Ammon's horn (tissue), 1 donor: ENCODE data around the gene STARD8.
A peak's percentile ranks its signal among the peaks of the same experiment; 100 is the strongest.
"Not testable (repeated sequence)": the region's sequence is repeated elsewhere in the genome, so short reads cannot be mapped to it uniquely, and the experiment has no call there.

Experiments
- DNase-seq: peaks from one replicate; pipeline ENCODE4 v3.0.0-alpha.2; 2016; ENCODE audit warnings: low spot score

STARD8 gene

DNA sequence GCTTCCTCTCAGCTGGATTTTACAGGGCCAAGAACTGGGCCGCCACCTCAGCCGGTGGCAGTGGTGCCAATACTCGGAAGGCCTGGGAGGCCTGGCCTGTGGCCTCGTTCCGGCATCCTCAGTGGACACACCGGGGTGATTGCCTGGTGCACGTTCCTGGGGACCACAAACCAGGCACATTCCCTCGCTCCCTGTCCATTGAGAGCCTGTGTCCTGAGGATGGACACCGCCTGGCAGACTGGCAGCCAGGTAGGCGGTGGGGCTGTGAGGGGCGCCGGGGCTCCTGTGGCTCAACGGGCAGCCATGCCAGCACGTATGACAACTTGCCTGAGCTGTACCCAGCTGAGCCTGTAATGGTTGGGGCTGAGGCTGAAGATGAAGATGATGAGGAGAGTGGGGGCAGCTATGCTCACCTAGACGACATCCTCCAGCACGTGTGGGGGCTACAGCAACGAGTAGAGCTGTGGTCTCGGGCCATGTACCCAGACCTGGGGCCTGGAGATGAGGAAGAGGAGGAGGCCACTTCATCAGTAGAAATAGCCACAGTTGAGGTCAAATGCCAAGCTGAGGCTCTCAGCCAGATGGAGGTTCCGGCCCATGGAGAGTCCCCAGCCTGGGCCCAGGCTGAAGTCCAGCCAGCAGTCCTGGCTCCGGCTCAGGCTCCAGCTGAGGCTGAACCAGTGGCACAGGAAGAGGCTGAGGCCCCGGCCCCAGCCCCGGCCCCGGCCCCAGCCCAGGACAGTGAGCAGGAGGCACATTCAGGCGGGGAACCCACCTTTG, 70.4 kb downstream of the STARD8 start:
- DNase-seq = no peak

DNA sequence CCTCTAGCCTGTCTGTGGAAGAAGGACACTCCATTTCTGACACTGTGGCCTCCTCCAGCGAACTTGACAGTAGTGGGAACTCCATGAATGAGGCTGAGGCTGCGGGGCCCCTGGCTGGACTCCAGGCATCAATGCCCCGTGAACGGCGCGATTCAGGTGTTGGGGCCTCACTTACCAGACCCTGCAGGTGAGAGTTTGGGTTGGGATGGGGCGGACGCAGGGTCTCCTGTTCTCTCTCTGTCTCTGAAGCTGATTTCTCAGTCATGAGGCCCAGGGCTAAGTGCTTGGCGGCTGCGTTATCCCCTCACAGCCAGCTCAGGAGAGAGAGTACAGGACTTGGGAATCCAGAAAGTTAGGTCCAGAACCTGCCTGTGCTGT, 71.0 kb downstream of the STARD8 start:
- no peak for DNase-seq

DNA sequence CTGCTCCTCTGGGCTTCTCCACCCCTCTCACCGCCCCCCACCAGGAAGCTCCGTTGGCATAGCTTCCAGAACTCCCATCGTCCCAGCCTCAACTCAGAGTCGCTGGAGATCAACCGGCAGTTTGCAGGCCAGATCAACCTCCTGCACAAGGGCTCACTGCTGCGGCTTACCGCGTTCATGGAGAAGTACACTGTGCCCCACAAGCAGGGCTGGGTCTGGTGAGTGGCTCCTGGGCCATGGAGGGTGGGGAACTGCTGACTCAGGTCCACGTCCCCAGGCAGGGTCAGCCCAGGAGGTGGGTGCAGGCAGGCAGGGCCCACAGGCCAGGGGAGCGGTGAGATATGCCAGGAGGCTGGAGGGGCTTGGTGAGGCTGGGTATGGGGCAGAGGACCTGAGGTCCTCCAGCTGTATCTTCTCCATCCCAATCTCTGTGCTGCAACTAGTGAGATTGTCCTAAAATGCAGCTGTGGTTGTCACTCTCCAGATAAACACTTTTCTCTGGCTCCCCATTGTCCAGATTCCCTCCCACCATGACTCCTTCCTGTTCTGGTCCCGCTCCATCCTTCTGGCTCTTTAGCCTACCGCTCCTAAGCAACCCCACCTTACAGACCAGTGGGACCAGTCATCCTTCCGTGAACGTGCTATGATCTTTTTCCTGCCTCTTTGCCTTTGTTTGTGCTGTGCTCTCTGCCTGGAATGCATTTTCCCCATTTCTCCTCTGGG, 71.9 kb downstream of the STARD8 start:
- no peak for DNase-seq

DNA sequence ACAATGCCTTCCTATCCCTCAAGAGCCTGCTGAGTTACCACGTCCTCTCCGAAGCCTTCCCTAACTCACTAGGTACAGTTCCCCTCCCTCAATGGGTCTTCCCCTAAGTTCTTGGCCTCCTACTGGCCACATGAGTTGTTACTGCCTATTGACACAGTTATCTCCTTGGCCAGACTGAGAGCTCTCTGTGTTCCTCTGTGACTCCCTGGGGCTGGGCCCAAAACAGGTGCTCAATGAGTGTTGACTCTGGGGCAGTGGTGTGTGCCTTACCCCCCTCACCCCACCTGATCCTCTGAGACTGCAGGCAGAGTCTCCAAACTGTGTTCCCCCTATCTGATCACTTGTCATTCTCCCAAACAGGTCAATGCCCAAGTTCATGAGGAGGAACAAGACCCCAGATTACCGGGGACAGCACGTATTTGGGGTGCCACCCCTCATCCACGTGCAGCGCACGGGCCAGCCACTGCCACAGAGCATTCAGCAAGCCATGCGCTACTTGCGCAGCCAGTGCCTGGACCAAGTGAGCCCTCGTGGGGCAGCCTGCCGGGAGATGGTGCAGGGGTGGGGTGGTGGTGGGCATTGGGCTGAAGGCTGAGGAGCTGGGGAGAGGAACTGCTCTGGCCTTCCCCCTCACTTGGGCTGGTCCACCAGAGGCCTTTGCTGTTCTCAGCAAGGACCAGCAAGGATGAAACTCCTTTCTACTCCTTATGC, 72.6 kb downstream of the STARD8 start:
- DNase-seq = no peak

DNA sequence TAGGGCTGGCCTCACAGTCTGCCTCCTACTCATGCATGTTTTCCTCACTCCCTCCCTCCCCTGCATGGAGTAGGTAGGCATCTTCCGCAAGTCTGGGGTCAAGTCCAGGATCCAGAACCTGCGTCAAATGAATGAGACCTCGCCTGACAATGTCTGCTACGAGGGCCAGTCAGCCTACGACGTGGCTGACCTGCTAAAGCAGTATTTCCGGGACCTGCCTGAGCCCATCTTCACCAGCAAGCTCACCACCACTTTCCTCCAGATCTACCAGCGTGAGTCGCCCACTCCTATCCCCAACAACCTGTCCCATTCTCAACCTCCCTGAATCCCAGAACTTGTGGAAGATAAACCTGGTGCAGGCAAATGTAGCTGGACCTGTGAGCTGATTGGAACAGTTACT, 73.4 kb downstream of the STARD8 start:
- no peak for DNase-seq

DNA sequence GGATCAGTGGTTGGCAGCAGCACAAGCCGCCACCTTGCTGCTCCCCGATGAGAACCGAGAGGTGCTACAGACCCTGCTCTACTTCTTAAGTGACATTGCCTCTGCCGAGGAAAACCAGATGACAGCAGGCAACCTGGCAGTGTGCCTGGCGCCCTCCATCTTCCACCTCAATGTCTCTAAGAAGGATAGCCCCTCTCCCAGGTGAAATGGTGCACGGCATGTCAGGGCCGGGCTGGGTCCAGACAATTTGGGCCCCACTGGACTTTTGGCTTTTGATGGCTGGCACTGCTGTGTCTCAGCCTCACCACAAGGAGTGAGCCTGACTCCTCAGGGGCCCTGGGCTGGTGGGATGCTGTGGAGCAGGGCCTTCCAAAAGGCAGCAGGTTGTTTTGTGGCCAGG, 74.1 kb downstream of the STARD8 start:
- no peak for DNase-seq

DNA sequence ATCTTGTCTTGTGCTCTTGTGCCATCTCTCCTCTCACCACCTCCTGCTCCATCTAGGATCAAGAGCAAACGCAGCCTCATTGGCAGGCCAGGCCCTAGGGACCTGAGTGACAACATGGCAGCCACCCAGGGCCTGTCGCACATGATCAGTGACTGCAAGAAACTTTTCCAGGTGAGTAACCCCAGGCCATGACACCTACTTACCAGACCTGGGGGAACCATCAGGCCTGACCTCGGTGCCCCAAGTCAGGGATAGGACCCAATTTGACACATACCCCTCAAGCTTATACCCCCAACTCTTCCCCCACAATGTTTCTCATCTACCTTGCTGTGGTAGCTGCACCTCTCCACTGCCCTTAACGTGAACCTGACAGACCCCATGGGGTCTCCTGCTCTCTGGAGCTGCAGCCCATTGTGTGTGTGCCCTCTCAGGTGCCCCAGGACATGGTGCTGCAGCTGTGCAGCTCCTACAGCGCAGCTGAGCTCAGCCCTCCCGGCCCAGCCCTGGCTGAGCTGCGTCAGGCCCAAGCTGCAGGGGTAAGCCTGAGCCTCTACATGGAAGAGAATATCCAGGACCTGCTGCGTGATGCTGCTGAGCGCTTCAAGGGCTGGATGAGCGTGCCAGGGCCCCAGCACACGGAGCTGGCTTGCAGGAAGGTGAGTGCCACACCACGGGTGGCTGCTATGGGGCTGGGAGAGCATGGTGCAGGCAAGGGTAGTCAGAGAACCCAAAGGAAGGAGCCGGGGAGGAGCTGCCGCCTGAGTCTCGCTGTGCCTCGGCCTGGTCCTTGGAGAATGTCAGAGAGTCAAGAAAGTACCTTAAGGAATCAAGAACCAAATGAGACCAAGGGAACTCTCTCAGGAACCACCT, 74.8 kb downstream of the STARD8 start:
- DNase-seq = no peak

DNA sequence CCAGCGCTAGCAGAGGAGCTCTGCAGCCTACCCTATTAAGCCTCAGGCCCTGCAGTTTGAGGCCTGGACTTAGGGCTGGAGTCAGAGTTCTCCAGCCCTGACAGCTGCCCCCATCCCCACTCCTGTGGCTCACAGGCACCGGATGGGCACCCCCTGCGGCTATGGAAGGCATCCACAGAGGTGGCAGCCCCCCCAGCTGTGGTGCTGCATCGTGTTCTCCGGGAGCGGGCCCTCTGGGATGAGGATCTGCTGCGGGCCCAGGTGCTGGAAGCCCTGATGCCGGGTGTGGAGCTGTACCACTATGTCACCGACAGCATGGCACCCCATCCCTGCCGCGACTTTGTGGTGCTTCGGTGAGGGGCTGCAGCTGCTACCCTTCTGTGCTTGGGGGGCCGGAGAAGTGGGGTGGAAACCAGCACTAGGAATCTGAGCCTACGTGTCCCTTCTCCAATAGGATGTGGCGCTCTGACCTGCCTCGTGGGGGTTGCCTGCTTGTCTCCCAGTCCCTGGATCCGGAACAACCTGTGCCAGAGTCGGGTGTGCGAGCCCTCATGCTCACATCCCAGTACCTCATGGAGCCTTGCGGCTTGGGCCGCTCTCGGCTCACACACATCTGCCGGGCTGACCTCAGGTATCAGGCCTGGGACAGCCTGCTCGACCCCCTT, 76.2 kb downstream of the STARD8 start:
- no peak for DNase-seq

DNA sequence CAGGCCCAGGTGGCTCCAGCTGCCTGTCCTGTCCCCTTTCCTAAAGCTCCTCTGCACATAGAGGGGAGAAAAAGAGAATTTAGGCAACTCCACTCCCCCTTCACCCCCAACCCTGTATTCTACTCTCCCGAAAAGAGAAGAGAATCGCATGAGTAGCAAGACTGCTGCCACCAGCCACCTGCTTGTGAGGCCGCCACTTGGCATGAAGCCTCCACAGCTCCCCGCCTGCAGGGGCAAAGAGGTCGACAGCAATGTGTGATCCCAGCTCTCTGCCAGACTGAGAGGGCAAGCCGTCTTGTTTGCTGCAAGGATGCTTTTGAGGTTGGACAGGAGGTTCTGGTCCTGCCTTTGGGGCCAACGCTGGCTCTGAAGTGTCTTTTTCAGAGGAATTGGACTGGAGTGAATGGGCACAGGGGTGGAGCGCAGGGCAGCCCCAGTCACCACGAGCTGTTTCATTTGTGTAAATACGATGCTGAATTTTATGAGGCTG, 77.1 kb downstream of the STARD8 start:
- no peak for DNase-seq

DNA sequence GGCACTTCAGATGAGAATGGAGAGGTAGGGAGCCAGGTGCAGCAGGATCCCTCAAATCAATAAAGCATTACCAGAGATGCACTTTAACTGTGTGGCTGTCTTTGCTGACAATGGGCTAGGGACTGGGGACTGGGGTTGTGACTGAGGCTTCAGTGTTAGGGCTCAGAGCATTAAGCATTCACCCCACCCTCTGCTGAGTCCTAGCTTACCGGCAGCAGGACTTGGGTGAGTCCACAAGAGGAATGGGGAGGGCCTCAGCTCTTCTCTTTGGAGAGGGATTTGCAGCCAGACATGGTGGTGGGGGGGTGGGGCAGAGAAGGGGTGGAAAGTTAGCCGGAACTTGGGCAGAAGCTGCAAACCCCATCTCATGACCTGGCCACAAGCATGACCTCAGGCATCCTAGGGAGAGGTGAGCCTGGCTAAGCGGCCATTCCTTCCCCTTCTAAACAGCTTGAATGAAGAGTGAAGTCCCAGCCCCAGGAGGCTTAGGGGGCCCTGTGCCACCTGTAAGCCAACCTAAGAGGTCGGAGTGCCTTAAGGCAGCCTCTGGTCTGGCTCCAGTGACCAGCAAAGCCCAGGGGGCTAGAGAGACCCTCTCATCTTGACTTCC, 78.4 kb downstream of the STARD8 start:
- DNase-seq = no peak

DNA sequence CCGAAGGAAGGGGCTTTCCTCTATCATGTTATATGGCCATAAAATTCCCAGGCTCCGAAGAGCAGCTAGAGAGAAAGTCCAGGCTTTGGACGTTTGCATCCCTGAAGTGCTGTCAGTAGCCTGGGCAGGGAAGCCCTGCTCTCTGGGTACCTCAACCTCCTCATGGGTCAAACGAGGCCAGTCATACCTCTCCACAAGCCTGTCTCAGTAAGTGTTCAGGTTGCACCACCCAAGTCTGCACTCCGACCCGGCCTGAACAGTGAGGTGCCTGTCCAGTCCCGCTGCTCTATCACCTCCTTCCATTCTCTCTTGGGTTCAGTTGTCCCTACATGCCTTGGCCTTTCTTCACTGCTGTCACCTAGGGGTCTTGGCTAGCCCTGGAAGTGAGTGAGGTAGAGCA, 78.9 kb downstream of the STARD8 start:
- no peak for DNase-seq

DNA sequence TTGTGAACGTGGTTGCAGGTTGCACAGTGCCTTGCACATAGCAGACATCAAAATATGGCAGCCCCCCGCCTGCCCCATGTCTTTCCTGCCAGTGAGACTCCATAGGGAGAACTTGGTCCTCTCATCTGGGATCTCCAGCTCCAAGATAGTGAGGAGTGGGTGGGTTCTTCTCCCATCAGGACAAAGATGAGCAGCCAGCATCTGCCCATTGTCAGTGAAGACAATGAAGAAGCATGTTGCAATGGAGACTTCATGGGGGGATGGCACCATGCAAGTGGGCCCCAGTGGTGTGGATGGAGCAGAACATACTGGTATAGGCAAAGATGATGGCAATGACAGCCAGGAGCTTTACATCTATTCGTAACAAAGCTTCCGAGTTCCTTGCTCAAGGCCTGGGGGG, 80.2 kb downstream of the STARD8 start:
- no peak for DNase-seq

DNA sequence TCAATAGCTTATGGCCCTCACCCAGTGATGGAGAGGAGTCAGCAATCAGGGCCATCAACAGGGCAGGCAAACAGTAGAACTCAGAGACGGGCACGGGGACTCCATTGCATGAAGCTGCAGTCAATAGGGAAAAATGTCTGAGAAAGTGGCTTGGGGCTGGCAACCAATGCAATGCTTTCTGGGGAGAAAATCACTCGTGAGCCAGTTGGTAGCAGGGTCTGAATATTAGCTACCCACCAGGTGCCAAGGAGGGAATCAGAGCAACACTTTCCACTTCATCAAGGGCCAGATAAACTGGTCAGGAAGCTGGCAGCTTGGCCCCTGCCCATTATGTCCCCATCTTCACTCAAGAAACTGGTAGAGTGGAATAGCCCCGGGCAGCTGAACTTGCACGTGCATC, 80.7 kb downstream of the STARD8 start:
- no peak for DNase-seq

DNA sequence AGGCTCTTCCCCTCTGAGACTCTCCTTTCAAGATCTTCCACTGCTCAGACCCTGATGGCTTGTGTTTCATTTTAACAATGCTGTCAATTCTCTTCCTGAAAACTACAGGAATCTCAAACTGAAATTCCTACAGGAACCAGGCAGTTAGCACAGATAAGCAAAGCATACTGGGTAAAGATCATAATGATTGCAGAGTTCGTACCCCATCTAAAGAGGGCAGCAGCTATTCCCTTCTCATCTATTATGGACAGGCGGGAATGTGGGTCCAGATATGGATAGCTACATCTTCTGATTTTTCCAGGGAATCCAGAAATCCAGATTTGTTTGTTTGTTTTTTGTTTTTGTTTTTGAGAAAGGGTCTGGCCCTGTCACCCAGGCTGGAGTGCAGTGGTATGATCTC, 83.8 kb downstream of the STARD8 start:
- no peak for DNase-seq

DNA sequence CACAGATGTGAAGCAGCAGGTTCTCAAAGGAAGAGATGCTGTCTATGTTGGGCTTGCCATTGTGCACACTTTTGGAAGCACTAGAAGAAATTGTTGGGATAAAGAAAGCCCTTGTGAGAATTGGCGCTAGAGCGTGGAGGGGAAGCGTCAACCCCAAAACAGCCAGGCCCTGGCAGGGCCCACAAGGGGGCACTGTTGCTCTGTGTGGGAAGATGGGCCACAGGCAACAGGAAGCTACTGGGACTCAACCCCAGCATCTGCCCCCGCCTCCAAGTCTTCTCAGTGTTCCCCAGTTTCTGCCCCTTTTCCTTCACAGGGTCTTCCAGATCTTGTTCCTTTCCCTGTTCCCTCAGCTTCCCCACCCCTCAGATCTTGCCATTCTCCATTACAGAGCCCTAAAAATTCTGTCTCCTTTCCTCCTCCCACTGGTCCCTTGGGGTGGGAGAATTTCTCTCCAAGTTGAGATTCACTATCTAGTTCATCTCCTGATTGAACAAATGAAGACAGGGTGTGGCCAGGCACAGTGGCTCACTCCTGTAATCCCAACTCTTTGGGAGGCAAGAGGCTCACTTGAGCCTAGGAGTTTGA, 85.5 kb downstream of the STARD8 start:
- DNase-seq = peak; percentile 29

DNA sequence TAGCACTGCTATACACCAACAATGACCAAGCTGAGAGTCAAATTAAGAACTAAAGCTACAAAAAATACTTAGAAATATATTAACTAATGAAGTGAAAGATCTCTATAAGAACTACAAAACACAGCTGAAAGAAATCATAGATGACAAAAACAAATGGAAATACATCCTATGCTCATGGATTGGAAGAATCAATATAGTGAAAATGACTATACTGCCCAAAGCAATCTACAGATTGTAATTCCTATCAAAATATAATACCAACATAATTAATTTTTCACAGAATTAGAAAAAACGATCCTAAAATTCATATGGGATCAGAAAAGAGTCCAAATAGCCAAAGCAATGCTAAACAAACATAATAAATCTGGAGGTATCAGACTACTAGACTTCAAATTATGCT, 87.8 kb downstream of the STARD8 start:
- DNase-seq = no peak

DNA sequence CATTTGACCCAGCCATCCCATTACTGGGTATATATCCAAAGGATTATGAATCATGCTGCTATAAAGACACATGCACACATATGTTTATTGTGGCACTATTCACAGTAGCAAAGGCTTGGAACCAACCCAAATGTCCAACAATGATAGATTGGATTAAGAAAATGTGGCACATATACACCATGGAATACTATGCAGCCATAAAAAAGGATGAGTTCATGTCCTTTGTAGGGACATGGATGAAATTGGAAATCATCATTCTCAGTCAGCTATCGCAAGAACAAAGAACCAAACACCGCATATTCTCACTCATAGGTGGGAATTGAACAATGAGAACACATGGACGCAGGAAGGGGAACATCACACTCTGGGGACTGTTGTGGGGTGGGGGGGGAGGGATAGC, 94.4 kb downstream of the STARD8 start:
- DNase-seq = not testable (repeated sequence)

DNA sequence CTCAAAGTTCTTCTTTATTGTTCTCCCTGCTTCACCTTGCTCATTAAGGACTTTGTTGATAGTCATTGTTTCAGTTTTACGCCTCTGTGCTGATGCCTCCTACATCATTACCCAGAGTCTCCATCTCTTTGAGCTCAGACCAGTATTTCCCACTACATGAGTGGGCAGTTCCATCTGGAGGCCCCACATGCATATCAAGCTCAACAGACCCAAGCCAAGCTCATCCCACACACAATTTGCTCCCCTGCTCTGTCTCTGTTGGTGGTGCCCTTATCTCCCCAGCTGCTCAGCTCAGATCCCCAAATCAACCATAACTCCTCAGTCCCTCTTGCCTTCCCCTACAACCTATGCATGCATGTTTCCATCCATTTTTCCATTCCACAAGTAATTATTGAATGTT, 96.3 kb downstream of the STARD8 start:
- DNase-seq = peak; percentile 29

DNA sequence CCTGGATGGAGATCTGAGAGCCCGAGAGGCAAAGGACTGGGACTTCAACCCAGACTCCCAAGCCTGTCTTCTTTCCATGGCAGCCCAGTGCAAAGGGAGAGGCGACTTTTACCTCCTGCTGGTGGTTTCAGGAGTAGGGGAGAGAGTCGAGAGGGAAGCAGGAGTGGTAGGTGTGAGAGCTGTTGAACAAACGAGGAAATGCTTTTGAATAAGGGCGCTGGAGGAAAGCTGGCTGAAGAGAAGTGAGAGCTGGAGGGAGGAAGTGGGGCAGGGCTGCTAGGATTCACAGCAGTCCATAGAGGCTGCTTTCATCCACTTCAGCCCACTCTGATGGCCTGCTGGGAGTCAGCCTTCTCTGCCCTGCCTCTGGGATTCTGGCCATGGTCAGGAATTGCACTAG, 99.5 kb downstream of the STARD8 start:
- no peak for DNase-seq

DNA sequence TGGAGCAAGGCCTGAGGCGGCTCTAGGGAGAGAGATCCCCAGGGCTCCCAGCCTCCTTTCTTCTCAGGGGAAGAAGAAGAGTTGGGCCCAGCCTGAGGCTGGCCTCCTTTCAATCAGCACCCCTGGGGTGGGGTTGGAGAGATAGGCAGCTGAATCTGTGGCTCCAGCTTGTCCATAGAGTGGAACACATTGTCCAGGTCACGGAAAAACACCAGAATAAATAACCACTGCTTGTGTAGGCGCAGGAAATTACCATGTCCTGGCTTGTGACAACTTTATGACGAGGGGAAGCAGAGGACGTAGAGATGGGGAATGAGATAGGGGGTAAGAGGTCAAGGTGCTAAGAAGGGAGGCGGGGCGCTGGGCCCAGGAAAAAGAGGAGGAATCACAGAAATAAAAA, 100.6 kb downstream of the STARD8 start:
- DNase-seq = no peak

DNA sequence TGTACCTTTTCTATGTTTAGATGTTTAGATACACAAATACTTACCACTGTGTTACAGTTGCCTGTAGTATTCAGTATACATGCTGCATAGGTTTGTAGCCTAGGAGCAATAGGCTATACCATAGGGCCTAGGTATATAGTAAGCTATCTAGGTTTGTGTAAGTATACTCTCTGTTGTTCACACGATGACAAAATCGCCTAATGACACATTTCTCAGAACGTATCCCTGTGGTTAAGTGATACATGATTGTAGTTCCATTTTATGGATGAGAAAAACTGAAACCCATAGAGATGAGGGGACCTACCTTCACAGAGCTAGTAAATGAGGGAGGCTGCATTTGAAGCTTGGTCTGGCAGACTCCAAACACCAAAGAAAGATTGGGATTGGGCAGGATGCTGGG, 102.0 kb downstream of the STARD8 start:
- no peak for DNase-seq
